H9 (cell line): ENCODE measurements around the gene FBN2. TPM values are rescaled to one million over a fixed set of nuclear protein-coding genes. Genes with fewer than 3 reads are reported as not detected.

ENCODE experiments used
- DNase-seq: peaks from one replicate; pipeline ENCODE4 v3.0.0-alpha.2; 2017
- H2AFZ ChIP-seq: one replicate; pipeline ENCODE4 v1.6.1; 2013; ENCODE audit warnings: mild to moderate bottlenecking, low read length, control low read depth, moderate library complexity
- H2AK5ac ChIP-seq: 2 replicates; pipeline ENCODE4 v1.6.1; 2013; ENCODE audit warnings: low read length, control low read depth, mixed read lengths; ENCODE audit not compliant: insufficient read length
- H2BK120ac ChIP-seq: one replicate; pipeline ENCODE4 v1.6.1; 2013; ENCODE audit warnings: low read depth, mild to moderate bottlenecking, low read length, control low read depth, inconsistent platforms; ENCODE audit not compliant: poor library complexity, severe bottlenecking
- H2BK12ac ChIP-seq: 2 replicates; pipeline ENCODE4 v1.6.1; 2013; ENCODE audit warnings: low read length, control low read depth, mixed read lengths, low read depth; ENCODE audit not compliant: insufficient read length
- H2BK15ac ChIP-seq: 2 replicates; pipeline ENCODE4 v1.6.1; 2013; ENCODE audit warnings: low read depth, low read length, control low read depth
- H2BK20ac ChIP-seq: one replicate; pipeline ENCODE4 v1.6.1; 2013; ENCODE audit warnings: low read depth, mild to moderate bottlenecking, low read length, control low read depth, inconsistent platforms; ENCODE audit not compliant: poor library complexity, severe bottlenecking
- H2BK5ac ChIP-seq: 2 replicates; pipeline ENCODE4 v1.6.1; 2013; ENCODE audit warnings: low read length, control low read depth, mixed read lengths; ENCODE audit not compliant: insufficient read length
- H3K14ac ChIP-seq: 2 replicates; pipeline ENCODE4 v1.6.1; 2013; ENCODE audit warnings: low read length, control low read depth; ENCODE audit not compliant: insufficient read depth
- H3K18ac ChIP-seq: 2 replicates; pipeline ENCODE4 v1.6.1; 2013; ENCODE audit warnings: low read depth, mild to moderate bottlenecking, mixed read lengths, low read length, control low read depth; ENCODE audit not compliant: insufficient read length
- H3K23ac ChIP-seq: 2 replicates; pipeline ENCODE4 v1.6.1; 2013; ENCODE audit warnings: low read length, control low read depth, mixed read lengths, low read depth; ENCODE audit not compliant: insufficient read length
- H3K23me2 ChIP-seq: 2 replicates; pipeline ENCODE4 v1.6.1; 2013; ENCODE audit warnings: low read depth, mild to moderate bottlenecking, mixed read lengths, low read length, control low read depth; ENCODE audit not compliant: insufficient read length, poor library complexity, severe bottlenecking
- H3K27ac ChIP-seq: 2 replicates; pipeline ENCODE4 v1.5.1; 2013; ENCODE audit warnings: low read length, control low read depth, mixed read lengths, low read depth; ENCODE audit not compliant: insufficient read length
- H3K27me3 ChIP-seq: 2 replicates; pipeline ENCODE4 v1.6.1; 2013; ENCODE audit warnings: low read length, control low read depth, inconsistent platforms; ENCODE audit not compliant: insufficient read depth
- H3K4ac ChIP-seq: 2 replicates; pipeline ENCODE4 v1.6.1; 2013; ENCODE audit warnings: low read depth, mild to moderate bottlenecking, control low read depth, inconsistent platforms, low read length, moderate library complexity
- H3K4me1 ChIP-seq: 2 replicates; pipeline ENCODE4 v1.6.1; 2013; ENCODE audit warnings: low read length, control low read depth, inconsistent platforms; ENCODE audit not compliant: insufficient read depth
- H3K4me2 ChIP-seq: 2 replicates; pipeline ENCODE4 v1.6.1; 2013; ENCODE audit warnings: low read length, control low read depth, mixed read lengths; ENCODE audit not compliant: insufficient read length, insufficient read depth
- H3K56ac ChIP-seq: 2 replicates; pipeline ENCODE4 v1.6.1; 2013; ENCODE audit warnings: low read depth, mild to moderate bottlenecking, mixed read lengths, low read length, control low read depth; ENCODE audit not compliant: insufficient read length
- H3K79me1 ChIP-seq: 2 replicates; pipeline ENCODE4 v1.6.1; 2013; ENCODE audit warnings: low read depth, mild to moderate bottlenecking, moderate library complexity, low read length, control low read depth, inconsistent platforms; ENCODE audit not compliant: insufficient read depth, poor library complexity, severe bottlenecking
- H3K79me2 ChIP-seq: 2 replicates; pipeline ENCODE4 v1.6.1; 2013; ENCODE audit warnings: low read length, control low read depth, inconsistent platforms; ENCODE audit not compliant: insufficient read depth
- H3K9ac ChIP-seq: 2 replicates; pipeline ENCODE4 v1.6.1; 2013; ENCODE audit warnings: low read length, control low read depth, mixed read lengths; ENCODE audit not compliant: insufficient read length; ENCODE audit errors: extremely low read depth
- H3K9me3 ChIP-seq: one replicate; pipeline ENCODE4 v1.6.1; 2013; ENCODE audit warnings: low read depth, low read length, inconsistent platforms; ENCODE audit not compliant: control insufficient read depth
- H3T11ph ChIP-seq: one replicate; pipeline ENCODE4 v1.6.1; 2013; ENCODE audit warnings: mild to moderate bottlenecking, low read length, control low read depth, inconsistent platforms
- H4K20me1 ChIP-seq: one replicate; pipeline ENCODE4 v1.6.1; 2013; ENCODE audit not compliant: control insufficient read depth, insufficient read length, insufficient read depth
- H4K5ac ChIP-seq: 2 replicates; pipeline ENCODE4 v1.6.1; 2013; ENCODE audit warnings: low read depth, mild to moderate bottlenecking, mixed read lengths, low read length, control low read depth; ENCODE audit not compliant: insufficient read length
- H4K8ac ChIP-seq: replicated peaks from 2 replicates; pipeline ENCODE4 v1.6.1; 2013; ENCODE audit warnings: low read length, control low read depth, mixed read lengths, low read depth; ENCODE audit not compliant: insufficient read length
- H4K91ac ChIP-seq: 2 replicates; pipeline ENCODE4 v1.6.1; 2013; ENCODE audit warnings: low read depth, mild to moderate bottlenecking, moderate library complexity, mixed read lengths, low read length, control low read depth; ENCODE audit not compliant: insufficient read length
- H3K27ac Mint-ChIP-seq, 3 experiments: 2 replicates in 2 of 3; 3 replicates in 1 of 3; pipeline ENCODE4 v1.8.0; 2020 to 2021; ENCODE audit warnings: mixed read lengths in 3 of 3, mild to moderate bottlenecking in 1 of 3, moderate library complexity in 1 of 3
- H3K27me3 Mint-ChIP-seq: 2 replicates; pipeline ENCODE4 v1.8.0; 2021; ENCODE audit warnings: low read depth, mild to moderate bottlenecking, moderate library complexity, mixed read lengths
- H3K36me3 Mint-ChIP-seq, 3 experiments: 2 replicates in 2 of 3; 3 replicates in 1 of 3; pipeline ENCODE4 v1.8.0; 2020 to 2021; ENCODE audit warnings: low read depth in 3 of 3, mixed read lengths in 3 of 3; ENCODE audit not compliant: insufficient read depth in 1 of 3
- H3K4me1 Mint-ChIP-seq, 2 experiments: 2 replicates each; pipeline ENCODE4 v1.8.0; 2020; ENCODE audit warnings: mixed read lengths in 2 of 2
- H3K4me3 Mint-ChIP-seq, 2 experiments: 2 replicates in 1 of 2; 3 replicates in 1 of 2; pipeline ENCODE4 v1.8.0; 2020 to 2021; ENCODE audit warnings: mild to moderate bottlenecking in 2 of 2, mixed read lengths in 2 of 2, moderate library complexity in 1 of 2
- H3K9me3 Mint-ChIP-seq, 2 experiments: 2 replicates in 1 of 2; 3 replicates in 1 of 2; pipeline ENCODE4 v1.8.0; 2020; ENCODE audit warnings: mild to moderate bottlenecking in 2 of 2, mixed read lengths in 2 of 2, moderate library complexity in 1 of 2
- CTCF ChIP-seq: fragments of 200-600 bp; sonication (generic); conservative IDR thresholded peaks from 3 replicates; pipeline ENCODE4 v1.8.0; 2021; ENCODE audit warnings: antibody characterized with exemption, mild to moderate bottlenecking
- WGBS: extraction: QIAGEN DNeasy Blood & Tissue Kit; methylation state at CpG from one replicate; pipeline ENCODE4 v1.1.7; 2013; ENCODE audit warnings: missing lambda C conversion rate, low lambda C conversion rate, mixed read lengths; ENCODE audit not compliant: insufficient read length; ENCODE audit errors: extremely low coverage; 5-methylcytosine and 5-hydroxymethylcytosine counted together
- total RNA-seq: library from RNA; stranded (reverse); gene quantifications from 2 replicates; pipeline ENCODE4 v1.2.1, GENCODE V29; 2021

Gene FBN2
- total RNA-seq, 1 experiment from 2014 or later = 8.3 TPM

DNA sequence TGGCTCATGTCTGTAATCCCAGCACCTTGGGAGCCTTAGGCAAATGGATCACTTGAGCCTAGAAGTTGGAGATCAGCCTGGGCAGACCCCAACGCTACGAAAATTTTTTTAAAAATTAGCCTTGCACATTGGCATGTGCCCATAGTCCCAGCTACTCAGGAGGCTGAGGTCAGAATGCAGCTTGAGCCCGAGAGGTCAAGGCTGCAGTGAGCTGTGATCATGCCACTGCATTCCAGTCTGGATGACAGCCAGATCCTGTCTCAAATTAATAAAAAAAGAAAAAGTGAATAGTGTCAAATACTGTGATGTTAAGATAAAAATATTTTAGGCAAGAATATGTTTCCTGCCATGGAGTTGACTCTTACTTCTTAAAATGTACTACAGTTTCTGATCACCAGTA is 5.3 kb downstream of the FBN2 start:
- Histone ChIP-seq H2BK15ac (no peak overlapping the region), H4K20me1 (no peaks in the 10 kb centered on the region), H2BK12ac (no peak overlapping the region), H2BK5ac (no peak overlapping the region), H3K27me3 (peaks cover 15% of the 10 kb centered on the region; the same call in 1 of the 2 replicates), H3K18ac (no peak overlapping the region), H2BK120ac (no peak overlapping the region), H3K9me3 (no peaks in the 10 kb centered on the region), H3K23me2 (peaks cover 15% of the 10 kb centered on the region), H3K9ac (no peak overlapping the region), H3K79me1 (no peaks in the 10 kb centered on the region), H3K4ac (no peak overlapping the region), H4K91ac (no peak overlapping the region), H3K4me2 (no peak overlapping the region), H3K4me1 (peaks cover 3% of the 10 kb centered on the region; the same call in 1 of the 2 replicates), H2BK20ac (no peak overlapping the region), H3K23ac (no peak overlapping the region), H3K56ac (no peak overlapping the region), H4K5ac (no peak overlapping the region), H3T11ph (no peak overlapping the region), H2AFZ (no peak overlapping the region), H3K27ac (no peak overlapping the region), H3K14ac (no peak overlapping the region), H3K79me2 (no peaks in the 10 kb centered on the region), H2AK5ac (no peak overlapping the region), H4K8ac (no peak overlapping the region)
- Mint-ChIP-seq H3K9me3 (no peaks in the 10 kb centered on the region), H3K36me3 (peaks cover 0 to 11% (median 9%) of the 10 kb centered on the region in 3 experiments; a peak in 4 of 7 replicates), H3K4me3 (no peak overlapping the region), H3K27ac (no peak overlapping the region), H3K4me1 (peaks cover 12 to 14% of the 10 kb centered on the region in 2 experiments), H3K27me3 (peaks cover 35% of the 10 kb centered on the region)
- TF ChIP-seq CTCF = no peak
- WGBS = no CpG with 5 or more reads among the region's 3 CpGs
- no peak for DNase-seq
